Left lung (tissue), 14 donors: ENCODE data around the gene DDX5. TPM values are rescaled to one million over a fixed set of nuclear protein-coding genes. Genes with fewer than 3 reads are reported as not detected.

Experiments used
- ATAC-seq: fragments of 200-7000 bp; cut with Tn5 transposase; one replicate; pipeline ENCODE4 v1.9.1; 2020; ENCODE audit warnings: moderate library complexity
- DNase-seq, 4 donors: peaks; one replicate each; pipeline ENCODE4 v3.0.0-alpha.2; 2013 to 2020
- H3K27ac ChIP-seq, 2 donors: fragments of 200-600 bp; sonication (generic) in 1 of 2; one replicate each; pipeline versions ENCODE4 v1.5.0 to v1.8.0; 2020 to 2021
- H3K27me3 ChIP-seq, 2 donors: fragments of 200-600 bp; sonication (generic) in 1 of 2; one replicate each; pipeline versions ENCODE4 v1.5.0 to v1.8.0; 2020 to 2021
- H3K36me3 ChIP-seq, 2 donors: fragments of 200-600 bp; sonication (generic) in 1 of 2; one replicate each; pipeline versions ENCODE4 v1.5.0 to v1.8.0; 2020 to 2021
- H3K4me1 ChIP-seq, 2 donors: fragments of 200-600 bp; one replicate each; pipeline ENCODE4 v1.8.0; 2021
- H3K4me3 ChIP-seq, 2 donors: fragments of 200-600 bp; sonication (generic) in 1 of 2; one replicate each; pipeline versions ENCODE4 v1.5.0 to v1.8.0; 2020 to 2021; ENCODE audit warnings: mild to moderate bottlenecking in 1 of 2
- H3K9me3 ChIP-seq, 2 donors: fragments of 200-600 bp; sonication (generic) in 1 of 2; one replicate each; pipeline versions ENCODE4 v1.5.0 to v1.8.0; 2020 to 2021
- CTCF ChIP-seq, 2 donors: fragments of 200-600 bp; sonication (generic) in 1 of 2; IDR thresholded peaks; one replicate each; pipeline versions ENCODE4 v1.5.0 to v1.8.0; 2021; ENCODE audit warnings: antibody characterized with exemption in 2 of 2
- intact Hi-C, 2 donors: fragments of 100-400 bp; cut with DNase I; formaldehyde crosslinking; loops; one replicate each; pipeline versions ENCODE4 v1.11.2 to v1.14.2; 2022
- long read RNA-seq, 12 donors: library from polyadenylated mRNA in 2 of 12; unstranded in 2 of 12; transcript quantifications; one replicate each; pipeline ENCODE4 v2.0.0 and lab custom pipeline, GENCODE V29; 2019 to 2026
- polyA plus RNA-seq, 6 donors: library from polyadenylated mRNA; unstranded; fragments of 120-200 nt; gene quantifications; one replicate each; pipeline ENCODE4 v1.2.1, GENCODE V29; 2013; ENCODE audit not compliant: insufficient read length in 6 of 6
- total RNA-seq, 2 donors: library from RNA; stranded (reverse); fragmentation: NEBNext Ultra II Directional; extraction: Animal tissue kit (Norgen Biotek cat#: 25700); gene quantifications; one replicate each; pipeline ENCODE4 v1.2.1, GENCODE V29; 2021
- donor health status: DM: no; HTN: yes; CAD: no.
- donor health status: DM: no; HTN: no; CAD: no.

DDX5 gene
- 100 to 1,000 TPM; 712 to 729 TPM for total RNA-seq
- 100 to 1,000 TPM; 653 to 835 (median 742) TPM for polyA plus RNA-seq
- long read RNA-seq, donor 1, transcript DDX5-215 (12 exons, 3,558 nt) = minor isoform, 11 of 268 reads
- long read RNA-seq, donor 1, transcript DDX5-233 (2 exons, 699 nt) = minor isoform, 6 of 268 reads
- long read RNA-seq, donor 1, transcript DDX5-201 (13 exons, 2,554 nt) = major isoform, 104 of 268 reads
- long read RNA-seq, donor 1, partial matches to known transcripts = 136 of 268 reads
- long read RNA-seq, donor 1, other reads (novel, unspliced or antisense) = 0 of 268 reads
- long read RNA-seq, donor 2, transcript DDX5-233 (2 exons, 699 nt) = minor isoform, 8 of 502 reads
- long read RNA-seq, donor 2, transcript DDX5-209 (4 exons, 667 nt) = minor isoform, 5 of 502 reads
- long read RNA-seq, donor 2, transcript DDX5-201 (13 exons, 2,554 nt) = major isoform, 106 of 502 reads
- long read RNA-seq, donor 2, transcript DDX5-213 (4 exons, 820 nt) = minor isoform, 5 of 502 reads
- long read RNA-seq, donor 2, partial matches to known transcripts = 375 of 502 reads
- long read RNA-seq, donor 2, other reads (novel, unspliced or antisense) = 0 of 502 reads
- long read RNA-seq, donor 3, transcript DDX5-233 (2 exons, 699 nt) = minor isoform, 6 of 179 reads
- long read RNA-seq, donor 3, transcript DDX5-201 (13 exons, 2,554 nt) = major isoform, 108 of 179 reads
- long read RNA-seq, donor 3, transcript DDX5-215 (12 exons, 3,558 nt) = minor isoform, 8 of 179 reads
- long read RNA-seq, donor 3, partial matches to known transcripts = 46 of 179 reads
- long read RNA-seq, donor 3, other reads (novel, unspliced or antisense) = 5 of 179 reads
- long read RNA-seq, donor 4, transcript DDX5-215 (12 exons, 3,558 nt) = minor isoform, 8 of 222 reads
- long read RNA-seq, donor 4, transcript DDX5-201 (13 exons, 2,554 nt) = major isoform, 154 of 222 reads
- long read RNA-seq, donor 4, partial matches to known transcripts = 33 of 222 reads
- long read RNA-seq, donor 4, other reads (novel, unspliced or antisense) = 25 of 222 reads
- long read RNA-seq, donor 5, transcript DDX5-233 (2 exons, 699 nt) = minor isoform, 7 of 195 reads
- long read RNA-seq, donor 5, transcript DDX5-201 (13 exons, 2,554 nt) = major isoform, 64 of 195 reads
- long read RNA-seq, donor 5, transcript DDX5-215 (12 exons, 3,558 nt) = minor isoform, 8 of 195 reads
- long read RNA-seq, donor 5, partial matches to known transcripts = 112 of 195 reads
- long read RNA-seq, donor 5, other reads (novel, unspliced or antisense) = 0 of 195 reads
- long read RNA-seq, donor 6, transcript DDX5-201 (13 exons, 2,554 nt) = major isoform, 123 of 451 reads
- long read RNA-seq, donor 6, transcript DDX5-233 (2 exons, 699 nt) = minor isoform, 11 of 451 reads
- long read RNA-seq, donor 6, transcript DDX5-215 (12 exons, 3,558 nt) = minor isoform, 7 of 451 reads
- long read RNA-seq, donor 6, partial matches to known transcripts = 298 of 451 reads
- long read RNA-seq, donor 6, other reads (novel, unspliced or antisense) = 5 of 451 reads
- long read RNA-seq, donor 7, transcript DDX5-215 (12 exons, 3,558 nt) = minor isoform, 9 of 109 reads
- long read RNA-seq, donor 7, transcript DDX5-201 (13 exons, 2,554 nt) = major isoform, 65 of 109 reads
- long read RNA-seq, donor 7, partial matches to known transcripts = 32 of 109 reads
- long read RNA-seq, donor 7, other reads (novel, unspliced or antisense) = 0 of 109 reads
- long read RNA-seq, donor 8, transcript DDX5-201 (13 exons, 2,554 nt) = major isoform, 94 of 173 reads
- long read RNA-seq, donor 8, transcript DDX5-233 (2 exons, 699 nt) = minor isoform, 6 of 173 reads
- long read RNA-seq, donor 8, partial matches to known transcripts = 64 of 173 reads
- long read RNA-seq, donor 8, other reads (novel, unspliced or antisense) = 0 of 173 reads
- long read RNA-seq, donor 9 = 0 reads
- long read RNA-seq, donor 10, transcript DDX5-201 (13 exons, 2,554 nt) = major isoform, 46 of 65 reads
- long read RNA-seq, donor 10, partial matches to known transcripts = 14 of 65 reads
- long read RNA-seq, donor 10, other reads (novel, unspliced or antisense) = 5 of 65 reads
- long read RNA-seq, donor 11 = 0 reads
- long read RNA-seq, donor 12, transcript DDX5-201 (13 exons, 2,554 nt) = major isoform, 84 of 208 reads
- long read RNA-seq, donor 12, transcript DDX5-215 (12 exons, 3,558 nt) = minor isoform, 8 of 208 reads
- long read RNA-seq, donor 12, partial matches to known transcripts = 111 of 208 reads
- long read RNA-seq, donor 12, other reads (novel, unspliced or antisense) = 0 of 208 reads

GRCh38 chr17:64506201-64506575, at the start of gene DDX5:
Gene DDX5, minus strand, starts transcription at chr17:64506289. Its CDS starts 170 bp downstream, at chr17:64506119.
- Histone ChIP-seq H3K4me1 (peaks cover 16 to 58% of the 10 kb centered on the region in 2 donors), H3K9me3 (no peaks in the 10 kb centered on the region), H3K36me3 (peaks cover 25 to 51% of the 10 kb centered on the region in 2 donors), H3K4me3 (peak within 1 kb of the TSS; percentile 95 to 98), H3K27ac (peak within 1 kb of the TSS; percentile 99), H3K27me3 (no peaks in the 10 kb centered on the region)
- TF ChIP-seq CTCF (IDR thresholded peaks at IDR 0.05) = no peak
- peak; percentile 98 for DNase-seq
- intact Hi-C loops = no loop called here
- ATAC-seq = peak; percentile 84

DNA sequence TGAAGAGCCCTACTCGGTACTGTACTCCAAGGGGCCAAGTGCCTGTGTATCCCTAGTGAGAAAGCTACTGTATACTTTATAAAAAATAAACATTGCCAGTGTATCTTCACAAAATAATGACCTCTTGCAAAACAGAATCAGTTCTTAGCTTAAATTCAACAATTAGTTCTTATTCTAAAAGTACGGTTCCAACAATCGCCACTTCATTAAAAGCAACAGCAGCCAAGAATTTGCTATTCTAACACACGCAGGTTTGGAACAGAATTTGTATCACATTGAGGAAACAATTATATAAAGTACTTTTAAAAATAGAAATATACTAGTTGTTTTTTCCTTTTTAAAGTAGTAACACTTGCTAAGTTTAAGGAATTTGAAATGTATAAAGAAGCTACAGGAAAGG, 49.2 kb upstream of the DDX5 start:
- TF ChIP-seq CTCF (IDR thresholded peaks at IDR 0.05) = no peak
- Histone ChIP-seq H3K9me3 (no peaks in the 10 kb centered on the region), H3K4me1 (no peaks in the 10 kb centered on the region), H3K36me3 (peaks cover 0 to 89% of the 10 kb centered on the region in 2 donors), H3K27ac (no peak overlapping the region), H3K27me3 (no peaks in the 10 kb centered on the region), H3K4me3 (no peak overlapping the region)
- intact Hi-C loops = no loop called here
- ATAC-seq = peak; percentile 33
- DNase-seq = peak in 2 of 4 donors; percentile 76 to 84

DNA sequence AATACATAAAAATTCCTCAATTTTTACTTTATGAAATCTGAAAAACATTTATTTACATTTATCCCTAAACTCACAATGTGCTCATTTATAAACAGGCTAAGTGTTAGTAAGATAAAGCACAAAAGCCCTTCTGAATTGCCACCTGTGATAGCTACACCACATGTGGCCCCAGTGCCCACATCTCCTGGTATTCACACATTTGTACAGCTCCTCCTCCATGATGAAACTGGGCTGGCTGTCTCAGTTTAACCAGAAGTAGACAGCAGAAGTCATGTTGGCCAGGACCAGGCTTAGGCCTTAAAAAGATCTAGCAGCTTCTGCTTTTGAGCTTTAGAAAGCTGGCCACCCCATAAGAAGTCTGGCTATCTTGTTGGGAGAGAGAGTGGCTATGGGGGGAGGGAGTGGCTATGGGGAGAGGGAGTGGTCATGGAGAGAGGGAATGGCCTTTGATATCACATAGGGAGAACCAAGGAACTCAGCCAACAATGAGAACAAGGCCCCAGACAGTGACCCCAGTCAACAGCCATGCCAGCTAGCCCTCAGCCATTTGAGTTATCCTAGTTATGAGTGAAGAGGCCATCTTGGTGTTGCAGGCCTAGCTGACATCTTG, 48.0 kb upstream of the DDX5 start:
- intact Hi-C loops = no loop called here

More for the DNA sequence above, 48.0 kb upstream of the DDX5 start:
- no peaks in the 10 kb centered on the region for H3K9me3 ChIP-seq
- H3K36me3 ChIP-seq = peaks cover 0 to 89% of the 10 kb centered on the region in 2 donors
- H3K4me3 ChIP-seq = no peak overlapping the region
- H3K4me1 ChIP-seq = no peaks in the 10 kb centered on the region
- no peaks in the 10 kb centered on the region for H3K27me3 ChIP-seq
- TF ChIP-seq CTCF (IDR thresholded peaks at IDR 0.05) = no peak
- H3K27ac ChIP-seq = no peak overlapping the region
- DNase-seq (no peak), ATAC-seq (no peak)
